ENCODE data around the gene BMP2K.

DNA sequence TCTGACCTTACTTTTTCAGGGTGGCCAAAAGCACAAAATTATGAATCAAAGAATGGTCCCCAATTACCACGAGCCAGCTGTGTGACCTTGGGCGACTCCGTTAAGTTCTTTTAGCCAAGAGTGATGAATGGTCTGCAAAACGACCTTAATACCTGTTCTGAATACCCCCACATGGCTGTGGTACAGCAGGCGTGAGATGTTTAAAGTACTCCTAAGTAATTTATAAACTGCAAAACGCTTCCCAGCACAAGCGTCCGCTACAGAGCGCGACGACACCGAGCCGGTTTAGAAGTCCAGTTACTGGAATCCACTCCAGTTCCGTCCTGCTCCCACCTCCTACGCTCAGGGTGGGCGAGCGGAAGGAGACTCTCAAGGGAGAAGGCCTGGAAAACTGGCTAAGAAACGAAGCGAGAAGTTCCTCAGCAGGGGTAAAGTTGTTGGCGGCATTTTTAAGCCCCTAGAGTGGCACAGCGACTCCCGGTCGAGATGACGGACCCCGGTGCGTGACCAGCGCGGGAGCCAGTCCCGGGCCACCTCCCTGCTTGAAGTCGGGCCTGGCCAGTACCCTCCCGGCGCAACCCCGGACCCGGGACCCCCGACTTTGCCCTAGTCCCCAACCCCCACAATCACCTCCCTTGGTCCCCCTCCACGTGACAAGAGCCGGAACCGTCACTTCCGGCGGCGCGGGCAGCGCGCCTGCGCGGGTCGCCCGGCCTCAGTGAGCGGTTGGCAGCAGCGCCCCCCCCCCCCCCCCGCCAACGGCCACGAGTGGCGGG, 659 bp upstream of the BMP2K start:
- TF ChIP-seq, protein P1, sequence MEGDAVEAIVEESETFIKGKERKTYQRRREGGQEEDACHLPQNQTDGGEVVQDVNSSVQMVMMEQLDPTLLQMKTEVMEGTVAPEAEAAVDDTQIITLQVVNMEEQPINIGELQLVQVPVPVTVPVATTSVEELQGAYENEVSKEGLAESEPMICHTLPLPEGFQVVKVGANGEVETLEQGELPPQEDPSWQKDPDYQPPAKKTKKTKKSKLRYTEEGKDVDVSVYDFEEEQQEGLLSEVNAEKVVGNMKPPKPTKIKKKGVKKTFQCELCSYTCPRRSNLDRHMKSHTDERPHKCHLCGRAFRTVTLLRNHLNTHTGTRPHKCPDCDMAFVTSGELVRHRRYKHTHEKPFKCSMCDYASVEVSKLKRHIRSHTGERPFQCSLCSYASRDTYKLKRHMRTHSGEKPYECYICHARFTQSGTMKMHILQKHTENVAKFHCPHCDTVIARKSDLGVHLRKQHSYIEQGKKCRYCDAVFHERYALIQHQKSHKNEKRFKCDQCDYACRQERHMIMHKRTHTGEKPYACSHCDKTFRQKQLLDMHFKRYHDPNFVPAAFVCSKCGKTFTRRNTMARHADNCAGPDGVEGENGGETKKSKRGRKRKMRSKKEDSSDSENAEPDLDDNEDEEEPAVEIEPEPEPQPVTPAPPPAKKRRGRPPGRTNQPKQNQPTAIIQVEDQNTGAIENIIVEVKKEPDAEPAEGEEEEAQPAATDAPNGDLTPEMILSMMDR (conservative IDR thresholded peaks at IDR 0.05; ENCODE audit: low read length): no peak
- TF ChIP-seq EZH2phosphoT487 (IDR thresholded peaks at IDR 0.05; ENCODE audit: borderline replicate concordance): no peak

Data from Loucy (cell line).